ENCODE measurements around the gene CADM1.

The CADM1 gene

GRCh38 chr11:115363921-115364320 lies 140.3 kb downstream of the CADM1 start:
- no peaks in the 10 kb centered on the region for H3K4me1 ChIP-seq
- DNase-seq: no peak
- H3K4me3 ChIP-seq: no peak overlapping the region
- no peaks in the 10 kb centered on the region for H3K9me3 ChIP-seq
- H3K27ac ChIP-seq: no peak overlapping the region
- H3K27me3 ChIP-seq: no peaks in the 10 kb centered on the region
- intact Hi-C loops (cut with DNase I; ENCODE audit: low total_unique reads): no loop called here
- no peaks in the 10 kb centered on the region for H3K36me3 ChIP-seq
- TF ChIP-seq, protein P1, sequence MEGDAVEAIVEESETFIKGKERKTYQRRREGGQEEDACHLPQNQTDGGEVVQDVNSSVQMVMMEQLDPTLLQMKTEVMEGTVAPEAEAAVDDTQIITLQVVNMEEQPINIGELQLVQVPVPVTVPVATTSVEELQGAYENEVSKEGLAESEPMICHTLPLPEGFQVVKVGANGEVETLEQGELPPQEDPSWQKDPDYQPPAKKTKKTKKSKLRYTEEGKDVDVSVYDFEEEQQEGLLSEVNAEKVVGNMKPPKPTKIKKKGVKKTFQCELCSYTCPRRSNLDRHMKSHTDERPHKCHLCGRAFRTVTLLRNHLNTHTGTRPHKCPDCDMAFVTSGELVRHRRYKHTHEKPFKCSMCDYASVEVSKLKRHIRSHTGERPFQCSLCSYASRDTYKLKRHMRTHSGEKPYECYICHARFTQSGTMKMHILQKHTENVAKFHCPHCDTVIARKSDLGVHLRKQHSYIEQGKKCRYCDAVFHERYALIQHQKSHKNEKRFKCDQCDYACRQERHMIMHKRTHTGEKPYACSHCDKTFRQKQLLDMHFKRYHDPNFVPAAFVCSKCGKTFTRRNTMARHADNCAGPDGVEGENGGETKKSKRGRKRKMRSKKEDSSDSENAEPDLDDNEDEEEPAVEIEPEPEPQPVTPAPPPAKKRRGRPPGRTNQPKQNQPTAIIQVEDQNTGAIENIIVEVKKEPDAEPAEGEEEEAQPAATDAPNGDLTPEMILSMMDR (IDR thresholded peaks at IDR 0.05): no peak

GRCh38 chr11:115363426-115363825 lies 140.8 kb downstream of the CADM1 start:
- no peak overlapping the region for H3K27ac ChIP-seq
- no peaks in the 10 kb centered on the region for H3K36me3 ChIP-seq
- no peaks in the 10 kb centered on the region for H3K9me3 ChIP-seq
- DNase-seq: no peak
- H3K27me3 ChIP-seq: no peaks in the 10 kb centered on the region
- H3K4me3 ChIP-seq: no peak overlapping the region
- intact Hi-C loops (cut with DNase I; ENCODE audit: low total_unique reads): no loop called here
- TF ChIP-seq, protein P1 (IDR thresholded peaks at IDR 0.05): no peak
- no peaks in the 10 kb centered on the region for H3K4me1 ChIP-seq

DNA sequence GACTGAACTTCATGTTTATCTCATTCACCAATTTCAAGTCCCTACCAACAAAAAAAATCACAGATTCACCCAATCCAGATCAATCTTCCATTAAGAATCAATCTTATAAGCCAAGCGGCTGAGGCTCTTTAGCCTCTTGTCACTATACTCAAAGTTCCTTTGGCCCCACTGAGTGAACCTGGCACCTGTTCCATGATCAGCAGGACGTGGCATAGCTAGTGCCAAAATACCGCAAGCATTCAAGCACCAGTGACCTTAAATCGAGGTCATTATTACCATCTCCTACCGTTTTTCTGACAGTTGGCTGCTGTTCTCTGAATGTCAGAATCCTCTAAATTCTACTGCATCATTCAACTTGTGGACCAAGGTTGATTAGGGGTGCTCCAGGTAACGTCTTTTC lies 141.2 kb downstream of the CADM1 start:
- Histone ChIP-seq H3K36me3 (no peaks in the 10 kb centered on the region), H3K4me3 (no peak overlapping the region), H3K27me3 (no peaks in the 10 kb centered on the region), H3K4me1 (no peaks in the 10 kb centered on the region), H3K27ac (no peak overlapping the region), H3K9me3 (no peaks in the 10 kb centered on the region)
- DNase-seq: no peak
- TF ChIP-seq, protein P1 (IDR thresholded peaks at IDR 0.05): no peak
- intact Hi-C loops (cut with DNase I; ENCODE audit: low total_unique reads): no loop called here

DNA sequence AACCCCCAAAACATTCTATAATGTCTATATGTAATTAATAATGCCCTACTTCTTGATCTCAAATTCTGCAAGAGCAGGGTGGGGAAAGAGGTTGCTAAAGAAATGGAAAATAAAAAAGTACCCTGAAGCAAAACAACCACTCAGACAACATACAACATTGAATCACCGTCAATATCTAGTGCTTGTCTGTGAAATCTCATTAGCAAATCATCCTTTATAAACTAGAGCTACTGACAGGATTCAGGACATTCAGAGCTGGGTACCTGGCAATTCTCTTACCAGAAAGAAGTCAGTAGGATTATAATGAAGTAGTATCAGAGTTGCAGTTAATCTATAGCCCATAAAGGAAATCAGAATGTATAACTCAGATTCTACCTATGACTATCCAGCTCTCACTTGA lies 143.2 kb downstream of the CADM1 start:
- Histone ChIP-seq H3K4me3 (no peak overlapping the region), H3K27me3 (no peaks in the 10 kb centered on the region), H3K9me3 (no peaks in the 10 kb centered on the region), H3K36me3 (no peaks in the 10 kb centered on the region), H3K4me1 (peaks cover 0 to 9% (median 0%) of the 10 kb centered on the region in 4 donors), H3K27ac (no peak overlapping the region)
- DNase-seq: no peak
- TF ChIP-seq, protein P1 (IDR thresholded peaks at IDR 0.05): no peak
- intact Hi-C loops (cut with DNase I; ENCODE audit: low total_unique reads): no loop called here

DNA sequence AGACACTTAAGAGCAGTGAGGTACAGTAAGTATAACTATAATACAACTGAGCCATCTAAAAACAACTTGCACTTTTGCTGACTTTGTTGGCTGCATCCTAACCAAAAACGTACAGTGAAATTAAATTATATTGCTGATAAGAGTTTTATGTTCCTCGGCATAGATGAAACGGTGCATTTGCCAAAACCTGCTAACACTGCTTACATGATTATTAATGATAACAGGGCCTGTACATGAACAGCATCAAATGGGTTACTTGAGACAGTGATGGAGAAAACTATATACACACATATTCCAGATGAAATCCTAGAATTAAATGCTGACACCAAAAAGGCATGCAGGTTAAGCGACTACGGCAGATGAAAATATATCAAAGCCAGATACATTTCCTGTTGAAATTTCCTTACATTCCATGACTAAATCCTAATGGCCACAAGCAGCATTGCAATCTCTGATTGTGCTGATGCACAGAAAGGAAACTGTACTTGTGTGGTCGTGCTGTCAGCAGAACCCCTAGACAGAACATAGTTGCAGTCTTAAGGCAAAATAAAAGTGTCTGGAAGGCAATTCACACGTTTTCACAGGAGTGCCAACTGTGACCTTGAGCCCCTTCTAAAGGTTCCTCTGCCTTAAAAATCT lies 143.9 kb downstream of the CADM1 start:
- no peak overlapping the region for H3K27ac ChIP-seq
- no peak for DNase-seq
- TF ChIP-seq, protein P1 (IDR thresholded peaks at IDR 0.05): no peak
- H3K27me3 ChIP-seq: no peaks in the 10 kb centered on the region
- intact Hi-C loops (cut with DNase I; ENCODE audit: low total_unique reads): no loop called here
- H3K4me3 ChIP-seq: no peak overlapping the region
- H3K36me3 ChIP-seq: no peaks in the 10 kb centered on the region
- no peaks in the 10 kb centered on the region for H3K9me3 ChIP-seq
- peaks cover 0 to 9% (median 0%) of the 10 kb centered on the region in 4 donors for H3K4me1 ChIP-seq

DNA sequence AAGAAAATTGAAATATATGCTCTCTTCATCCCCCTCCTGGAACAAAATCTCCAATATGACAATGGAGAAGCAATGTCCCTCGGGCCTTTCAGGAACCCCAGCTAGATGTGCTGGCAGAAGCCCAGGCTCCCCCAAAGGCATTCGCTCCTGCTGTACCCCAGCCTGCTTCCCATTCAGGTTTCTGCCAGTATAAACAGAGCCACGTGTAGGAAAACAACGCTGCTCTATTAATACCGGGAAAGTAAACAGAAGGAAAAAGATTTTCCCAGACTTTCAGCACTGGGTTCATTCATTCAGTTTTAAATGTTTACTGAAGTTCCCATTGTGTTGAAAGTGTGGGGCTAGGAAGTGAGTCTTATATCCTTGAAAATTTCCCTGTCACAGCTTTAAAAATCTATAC lies 147.1 kb downstream of the CADM1 start:
- no peak for DNase-seq
- intact Hi-C loops (cut with DNase I; ENCODE audit: low total_unique reads): no loop called here

More for the DNA sequence above, 147.1 kb downstream of the CADM1 start:
- no peaks in the 10 kb centered on the region for H3K27me3 ChIP-seq
- H3K4me1 ChIP-seq: peaks cover 0 to 9% (median 0%) of the 10 kb centered on the region in 4 donors
- no peaks in the 10 kb centered on the region for H3K36me3 ChIP-seq
- TF ChIP-seq, protein P1 (IDR thresholded peaks at IDR 0.05): no peak
- H3K27ac ChIP-seq: no peak overlapping the region
- H3K9me3 ChIP-seq: no peaks in the 10 kb centered on the region
- no peak overlapping the region for H3K4me3 ChIP-seq

All from tibial artery (tissue), 4 donors.